ENCODE measurements around the gene KCNQ5. TPM values are rescaled to one million over a fixed set of nuclear protein-coding genes. Genes with fewer than 3 reads are reported as not detected.

Gene KCNQ5
- total RNA-seq, 1 experiment from 2014 or later = 0.07 TPM

- H3K27me3 ChIP-seq (ENCODE audit: insufficient read depth, low read length) = no peaks in the 10 kb centered on the region
- H4K5ac ChIP-seq (ENCODE audit: insufficient read length, low read depth, low read length) = no peak overlapping the region
- H2AFZ ChIP-seq (ENCODE audit: low read length) = no peak overlapping the region
- H4K91ac ChIP-seq (ENCODE audit: insufficient read length, low read depth, low read length) = no peak overlapping the region
- no peak overlapping the region for H3K9ac ChIP-seq (ENCODE audit: extremely low read depth, insufficient read length, low read length)
- H3K4me1 ChIP-seq (ENCODE audit: insufficient read depth, low read length) = no peaks in the 10 kb centered on the region
- no peaks in the 10 kb centered on the region for H3K9me3 Mint-ChIP-seq
- H3K18ac ChIP-seq (ENCODE audit: insufficient read length, low read depth, low read length) = no peak overlapping the region
- no peak overlapping the region for H2BK120ac ChIP-seq (ENCODE audit: low read depth, low read length, poor library complexity, severe bottlenecking)
- H3K79me2 ChIP-seq (ENCODE audit: insufficient read depth, low read length) = no peaks in the 10 kb centered on the region
- TF ChIP-seq CTCF (conservative IDR thresholded peaks at IDR 0.05) = no peak
- no peaks in the 10 kb centered on the region for H3K79me1 ChIP-seq (ENCODE audit: insufficient read depth, low read depth, low read length, poor library complexity, severe bottlenecking)
- H2BK12ac ChIP-seq (ENCODE audit: insufficient read length, low read depth, low read length) = no peak overlapping the region
- H3K23ac ChIP-seq (ENCODE audit: insufficient read length, low read depth, low read length) = no peak overlapping the region
- H3K23me2 ChIP-seq (ENCODE audit: insufficient read length, low read depth, low read length, poor library complexity, severe bottlenecking) = no peaks in the 10 kb centered on the region
- no peak overlapping the region for H2BK15ac ChIP-seq (ENCODE audit: low read depth, low read length)
- DNase-seq = no peak
- no peak overlapping the region for H2AK5ac ChIP-seq (ENCODE audit: insufficient read length, low read length)
- H3K14ac ChIP-seq (ENCODE audit: insufficient read depth, low read length) = no peak overlapping the region
- H3K4ac ChIP-seq (ENCODE audit: low read depth, low read length) = no peak overlapping the region
- no peak overlapping the region for H3K4me3 Mint-ChIP-seq
- WGBS (ENCODE audit: extremely low coverage, insufficient read length, low lambda C conversion rate) = no CpG with 5 or more reads among the region's 1 CpG
- no peak overlapping the region for H2BK5ac ChIP-seq (ENCODE audit: insufficient read length, low read length)
- H3K4me2 ChIP-seq (ENCODE audit: insufficient read depth, insufficient read length, low read length) = no peak overlapping the region
- H3K27ac ChIP-seq (ENCODE audit: insufficient read length, low read depth, low read length) = no peak overlapping the region
- H3K36me3 Mint-ChIP-seq (ENCODE audit: insufficient read depth in 1 of 3, low read depth in 3 of 3) = no peaks in the 10 kb centered on the region
- no peak overlapping the region for H3T11ph ChIP-seq (ENCODE audit: low read length)
- no peak overlapping the region for H3K27ac Mint-ChIP-seq
- H4K8ac ChIP-seq (replicated peaks; ENCODE audit: insufficient read length, low read depth, low read length) = no peak overlapping the region
- no peak overlapping the region for H3K56ac ChIP-seq (ENCODE audit: insufficient read length, low read depth, low read length)
- H3K9me3 ChIP-seq (ENCODE audit: control insufficient read depth, low read depth, low read length) = no peaks in the 10 kb centered on the region
- no peak overlapping the region for H2BK20ac ChIP-seq (ENCODE audit: low read depth, low read length, poor library complexity, severe bottlenecking)
- no peaks in the 10 kb centered on the region for H3K27me3 Mint-ChIP-seq (ENCODE audit: low read depth)
- peaks cover 0 to 4% of the 10 kb centered on the region in 2 experiments; a peak in 1 of 4 replicates for H3K4me1 Mint-ChIP-seq
- no peaks in the 10 kb centered on the region for H4K20me1 ChIP-seq (ENCODE audit: control insufficient read depth, insufficient read depth, insufficient read length)
Measured at GRCh38 chr6:72699159-72699558, 77.3 kb downstream of the KCNQ5 start.

Measured in H9 (cell line).